Inflammatory macrophage treated with lipopolysaccharide for 4 hours (primary cell): Measurements from ENCODE around the gene PRM3.

ENCODE experiments used
- DNase-seq: peaks from one replicate; pipeline ENCODE4 v3.0.0-alpha.2; 2020

Gene PRM3

GRCh38 chr16:11258553-11259492 lies 14.6 kb downstream of the PRM3 start:
- peak; percentile 90 for DNase-seq

- DNase-seq: peak; percentile 87
Observed at GRCh38 chr16:11257131-11257938, 16.1 kb downstream of the PRM3 start.

- peak; percentile 71 for DNase-seq
Observed at GRCh38 chr16:11256661-11257130, 16.7 kb downstream of the PRM3 start.

- DNase-seq: peak; percentile 92
Observed at GRCh38 chr16:11255737-11256660, 17.4 kb downstream of the PRM3 start, which contains the start of gene SOCS1. Gene SOCS1 (minus strand): TSS chr16:11256204. CDS start chr16:11255478, 726 bp downstream.

GRCh38 chr16:11254913-11255736 lies 18.3 kb downstream of the PRM3 start:
- DNase-seq: peak; percentile 43

GRCh38 chr16:11253995-11254912 lies 19.2 kb downstream of the PRM3 start:
- no peak for DNase-seq

- DNase-seq: no peak
Observed at GRCh38 chr16:11253009-11253994, 20.1 kb downstream of the PRM3 start.

- DNase-seq: no peak
Observed at GRCh38 chr16:11252482-11252931, 20.9 kb downstream of the PRM3 start.

GRCh38 chr16:11251525-11252481 lies 21.6 kb downstream of the PRM3 start:
- peak; percentile 36 for DNase-seq

GRCh38 chr16:11250786-11251524 lies 22.5 kb downstream of the PRM3 start:
- no peak for DNase-seq

GRCh38 chr16:11250091-11250785 lies 23.2 kb downstream of the PRM3 start:
- no peak for DNase-seq

- DNase-seq: no peak
Observed at GRCh38 chr16:11249233-11250061, 24.0 kb downstream of the PRM3 start.

- DNase-seq: no peak
Observed at GRCh38 chr16:11248133-11248532, 25.3 kb downstream of the PRM3 start.

- no peak for DNase-seq
Observed at GRCh38 chr16:11245988-11246387, 27.4 kb downstream of the PRM3 start.

- DNase-seq: no peak
Observed at GRCh38 chr16:11245222-11245737, 28.1 kb downstream of the PRM3 start.
